Caco-2 (cell line): ENCODE data around the gene SYT8. TPM values are rescaled to one million over a fixed set of nuclear protein-coding genes. Genes with fewer than 3 reads are reported as not detected.

Experiments
- BruUV-seq: library from RNA; stranded (reverse); fragments of 400-500 nt; replicated peaks from 2 replicates; lab custom pipeline; 2021; lab: Mats Ljungman, UMichigan
- CTCF ChIA-PET: fragments of 300-600 bp; sonication (Branson Sonifier 250); formaldehyde crosslinking; loops from one replicate; lab custom pipeline; 2022; ENCODE audit warnings: antibody characterized with exemption; lab: Charles Lee
- POLR2A ChIA-PET: fragments of 300-600 bp; sonication (Branson Sonifier 250); formaldehyde crosslinking; loops from one replicate; lab custom pipeline; 2022; ENCODE audit warnings: antibody characterized with exemption; lab: Charles Lee
- DNase-seq, 2 experiments: peaks; one replicate each; pipeline versions ENCODE4 v3.0.0 to v3.0.0-alpha.2; 2020 to 2022
- H3K27me3 ChIP-seq: replicated peaks from 2 replicates; pipeline ENCODE4 v1.6.0; 2011; ENCODE audit warnings: low read length; ENCODE audit not compliant: control insufficient read depth, insufficient read depth
- H3K36me3 ChIP-seq: 2 replicates; pipeline ENCODE4 v1.5.1; 2011; ENCODE audit warnings: low read length; ENCODE audit not compliant: control insufficient read depth, insufficient read depth
- H3K4me1 ChIP-seq: fragments of 250-450 bp; sonication (Bioruptor Pico); 2 replicates; pipeline ENCODE4 v1.5.1; 2020; ENCODE audit warnings: mild to moderate bottlenecking
- H3K4me3 ChIP-seq: 2 replicates; pipeline ENCODE4 v1.5.1; 2011; ENCODE audit warnings: low read depth, mild to moderate bottlenecking, control low read depth, low read length
- H3K9me3 ChIP-seq: fragments of 250-450 bp; sonication (Bioruptor Pico); 2 replicates; pipeline ENCODE4 v1.5.1; 2020; ENCODE audit warnings: mild to moderate bottlenecking, moderate library complexity
- H3K27ac Mint-ChIP-seq: one replicate; pipeline ENCODE4 v1.8.0; 2022; ENCODE audit warnings: mixed read lengths; ENCODE audit not compliant: unreplicated experiment
- H3K27me3 Mint-ChIP-seq: one replicate; pipeline ENCODE4 v1.8.0; 2022; ENCODE audit warnings: mixed read lengths; ENCODE audit not compliant: insufficient read depth, unreplicated experiment
- H3K36me3 Mint-ChIP-seq: one replicate; pipeline ENCODE4 v1.8.0; 2022; ENCODE audit warnings: mild to moderate bottlenecking, mixed read lengths; ENCODE audit not compliant: insufficient read depth, unreplicated experiment
- H3K4me1 Mint-ChIP-seq: one replicate; pipeline ENCODE4 v1.8.0; 2022; ENCODE audit warnings: low read depth, mixed read lengths; ENCODE audit not compliant: unreplicated experiment
- H3K4me3 Mint-ChIP-seq: one replicate; pipeline ENCODE4 v1.8.0; 2022; ENCODE audit warnings: mild to moderate bottlenecking, moderate library complexity, mixed read lengths; ENCODE audit not compliant: unreplicated experiment
- H3K9me3 Mint-ChIP-seq: one replicate; pipeline ENCODE4 v1.8.0; 2022; ENCODE audit warnings: mixed read lengths; ENCODE audit not compliant: unreplicated experiment
- CTCF ChIP-seq, 2 experiments: fragments of 200-600 bp in 1 of 2; IDR thresholded peaks; 1 replicate in 1 of 2; 2 replicates in 1 of 2; pipeline versions ENCODE4 v1.5.1 to v1.8.0; 2011 to 2022; ENCODE audit warnings: antibody characterized with exemption in 1 of 2, control low read depth in 1 of 2, inconsistent platforms in 1 of 2, low read depth in 1 of 2, low read length in 1 of 2, mild to moderate bottlenecking in 1 of 2, moderate library complexity in 1 of 2; ENCODE audit not compliant: insufficient read depth in 1 of 2, severe bottlenecking in 1 of 2, unreplicated experiment in 1 of 2
- intact Hi-C: fragments of 100-400 bp; cut with micrococcal nuclease; formaldehyde crosslinking; loops from one replicate; pipeline ENCODE4 v1.10.0; 2022; ENCODE audit not compliant: unreplicated experiment
- total RNA-seq: library from RNA; stranded (reverse); gene quantifications from 2 replicates; pipeline ENCODE4 v1.2.3, GENCODE V29; 2022

The SYT8 gene
- total RNA-seq, 1 experiment from 2014 or later, result 14.9 TPM

GRCh38 chr11:1854132-1854948 lies 19.6 kb downstream of the SYT8 start:
- Histone ChIP-seq H3K9me3 (no peaks in the 10 kb centered on the region), H3K4me1 (no peaks in the 10 kb centered on the region), H3K4me3 (no peak overlapping the region), H3K27me3 (no peaks in the 10 kb centered on the region), H3K36me3 (no peaks in the 10 kb centered on the region)
- H3K9me3 Mint-ChIP-seq, result no peaks in the 10 kb centered on the region
- H3K36me3 Mint-ChIP-seq, result no peaks in the 10 kb centered on the region
- intact Hi-C loops, result no loop called here
- no peaks in the 10 kb centered on the region for H3K27me3 Mint-ChIP-seq
- DNase-seq, result no peak
- H3K4me1 Mint-ChIP-seq, result no peaks in the 10 kb centered on the region
- H3K27ac Mint-ChIP-seq, result no peak overlapping the region
- CTCF ChIA-PET, result interaction anchor here (1.0 to 1.4 kb wide), 2 partner anchors 28 to 302 kb away, joined by 3 to 5 read pairs; no protein-coding TSS in a partner anchor
- no peak for TF ChIP-seq CTCF (IDR thresholded peaks at IDR 0.05; ENCODE audit: insufficient read depth in 1 of 2, low read depth in 1 of 2, low read length in 1 of 2, severe bottlenecking in 1 of 2, unreplicated experiment in 1 of 2)
- POLR2A ChIA-PET, result no interaction called here
- BruUV-seq, result no TSS peak
- H3K4me3 Mint-ChIP-seq, result no peak overlapping the region

- no TSS peak for BruUV-seq
- intact Hi-C loops, result no loop called here
- H3K27me3 Mint-ChIP-seq, result no peaks in the 10 kb centered on the region
- no peak for DNase-seq
- H3K4me1 ChIP-seq, result no peaks in the 10 kb centered on the region
- no peak overlapping the region for H3K4me3 Mint-ChIP-seq
- H3K36me3 Mint-ChIP-seq, result no peaks in the 10 kb centered on the region
- H3K4me3 ChIP-seq, result no peak overlapping the region
- H3K36me3 ChIP-seq, result no peaks in the 10 kb centered on the region
- H3K4me1 Mint-ChIP-seq, result no peaks in the 10 kb centered on the region
- ChIA-PET POLR2A (no interaction called here), CTCF (interaction anchor here (0.6 to 1.4 kb wide), 4 partner anchors 19 to 301 kb away, joined by 3 to 5 read pairs (median 4); no protein-coding TSS in a partner anchor)
- TF ChIP-seq CTCF (IDR thresholded peaks at IDR 0.05; ENCODE audit: insufficient read depth in 1 of 2, low read depth in 1 of 2, low read length in 1 of 2, severe bottlenecking in 1 of 2, unreplicated experiment in 1 of 2), result no peak
- no peak overlapping the region for H3K27ac Mint-ChIP-seq
- H3K9me3 Mint-ChIP-seq, result no peaks in the 10 kb centered on the region
- H3K9me3 ChIP-seq, result no peaks in the 10 kb centered on the region
- H3K27me3 ChIP-seq, result no peaks in the 10 kb centered on the region
Measured at GRCh38 chr11:1854949-1855885, 20.4 kb downstream of the SYT8 start.

- Histone ChIP-seq H3K36me3 (no peaks in the 10 kb centered on the region), H3K4me1 (no peaks in the 10 kb centered on the region), H3K9me3 (no peaks in the 10 kb centered on the region), H3K4me3 (no peak overlapping the region), H3K27me3 (no peaks in the 10 kb centered on the region)
- Mint-ChIP-seq H3K9me3 (no peaks in the 10 kb centered on the region), H3K4me1 (no peaks in the 10 kb centered on the region), H3K4me3 (no peak overlapping the region), H3K36me3 (no peaks in the 10 kb centered on the region), H3K27ac (no peak overlapping the region), H3K27me3 (no peaks in the 10 kb centered on the region)
- ChIA-PET POLR2A (no interaction called here), CTCF (interaction anchor here (0.6 to 1.4 kb wide), 3 partner anchors 19 to 31 kb away, joined by 3 to 5 read pairs (median 4); no protein-coding TSS in a partner anchor)
- no TSS peak for BruUV-seq
- intact Hi-C loops, result no loop called here
- no peak for TF ChIP-seq CTCF (IDR thresholded peaks at IDR 0.05; ENCODE audit: insufficient read depth in 1 of 2, low read depth in 1 of 2, low read length in 1 of 2, severe bottlenecking in 1 of 2, unreplicated experiment in 1 of 2)
- no peak for DNase-seq
Measured at GRCh38 chr11:1855886-1856265, 21.1 kb downstream of the SYT8 start.
